MCF 10A (cell line): ENCODE measurements around the gene P3H2. TPM values are rescaled to one million over a fixed set of nuclear protein-coding genes. Genes with fewer than 3 reads are reported as not detected.

ENCODE experiments used
- BruUV-seq: library from RNA; stranded (reverse); fragments of 400-500 nt; replicated peaks from 2 replicates; lab custom pipeline; 2021; lab: Mats Ljungman, UMichigan
- CTCF ChIA-PET: fragments of 300-600 bp; sonication (Branson Sonifier 250); formaldehyde crosslinking; extraction: SDS; loops from one replicate; lab custom pipeline; 2021; ENCODE audit warnings: antibody characterized with exemption, inconsistent platforms; lab: Yijun Ruan, JAX
- POLR2A ChIA-PET: fragments of 300-600, 350-650 bp; sonication (Branson Sonifier 250); formaldehyde crosslinking; extraction: SDS; loops from one replicate; lab custom pipeline; 2020; ENCODE audit warnings: antibody characterized with exemption, inconsistent platforms; lab: Yijun Ruan, JAX
- DNase-seq: peaks from one replicate; pipeline ENCODE4 v3.0.0-alpha.2; 2018; ENCODE audit not compliant: unreplicated experiment
- H3K27ac Mint-ChIP-seq: one replicate; pipeline ENCODE4 v1.8.0; 2022; ENCODE audit warnings: mild to moderate bottlenecking, low read depth, mixed read lengths; ENCODE audit not compliant: unreplicated experiment
- H3K27me3 Mint-ChIP-seq: one replicate; pipeline ENCODE4 v1.8.0; 2022; ENCODE audit warnings: mixed read lengths; ENCODE audit not compliant: insufficient read depth, unreplicated experiment
- H3K36me3 Mint-ChIP-seq: one replicate; pipeline ENCODE4 v1.8.0; 2022; ENCODE audit warnings: mild to moderate bottlenecking, moderate library complexity, mixed read lengths; ENCODE audit not compliant: insufficient read depth, unreplicated experiment
- H3K4me1 Mint-ChIP-seq: one replicate; pipeline ENCODE4 v1.8.0; 2022; ENCODE audit warnings: mixed read lengths; ENCODE audit not compliant: insufficient read depth, unreplicated experiment
- H3K4me3 Mint-ChIP-seq: one replicate; pipeline ENCODE4 v1.8.0; 2022; ENCODE audit warnings: mild to moderate bottlenecking, moderate library complexity, mixed read lengths; ENCODE audit not compliant: unreplicated experiment
- H3K9me3 Mint-ChIP-seq: one replicate; pipeline ENCODE4 v1.8.0; 2022; ENCODE audit warnings: mixed read lengths; ENCODE audit not compliant: unreplicated experiment
- CTCF ChIP-seq: fragments of 200-600 bp; IDR thresholded peaks from one replicate; pipeline ENCODE4 v1.8.0; 2022; ENCODE audit warnings: antibody characterized with exemption, mild to moderate bottlenecking; ENCODE audit not compliant: unreplicated experiment
- intact Hi-C: fragments of 100-400 bp; cut with micrococcal nuclease; formaldehyde crosslinking; loops from 2 replicates; pipeline ENCODE4 v1.14.1; 2022
- total RNA-seq: library from RNA; stranded (reverse); gene quantifications from 2 replicates; pipeline ENCODE4 v1.2.3, GENCODE V29; 2022

P3H2 gene
- total RNA-seq, 1 experiment from 2014 or later: 60.2 TPM

DNA sequence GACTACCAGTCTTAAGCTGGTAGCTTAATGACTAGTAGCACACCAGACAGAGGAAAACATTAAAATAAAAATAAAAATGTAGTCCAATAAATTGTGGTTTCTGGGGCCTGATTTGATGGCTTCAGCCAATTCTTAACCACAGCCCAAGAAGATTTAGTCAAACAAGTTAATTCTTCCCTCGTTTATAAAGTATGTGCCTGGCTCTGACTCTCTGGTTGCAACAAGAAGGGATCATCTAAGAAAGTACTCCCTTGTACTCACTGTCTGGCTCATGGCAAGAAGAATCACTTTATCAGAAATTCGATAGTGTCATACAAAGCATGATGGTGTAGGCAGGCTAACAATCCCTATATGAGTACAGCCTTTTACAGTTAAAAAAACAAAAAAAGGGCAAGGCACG is 141.9 kb downstream of the P3H2 start:
- no peak for TF ChIP-seq CTCF
- Mint-ChIP-seq H3K36me3 (peaks cover 6% of the 10 kb centered on the region), H3K27ac (no peak overlapping the region), H3K4me3 (no peak overlapping the region), H3K27me3 (no peaks in the 10 kb centered on the region), H3K4me1 (peaks cover 14% of the 10 kb centered on the region), H3K9me3 (no peaks in the 10 kb centered on the region)
- POLR2A ChIA-PET: interaction anchor here (0.6 to 1.2 kb wide), 3 partner anchors 14 to 237 kb away, joined by 3 to 4 read pairs (median 4); no protein-coding TSS in a partner anchor
- intact Hi-C loops: no loop called here
- CTCF ChIA-PET: interaction anchor here (0.6 to 1.6 kb wide), 5 partner anchors 11 to 419 kb away, joined by 3 to 9 read pairs (median 3); no protein-coding TSS in a partner anchor
- no peak for DNase-seq
- BruUV-seq: no TSS peak

DNA sequence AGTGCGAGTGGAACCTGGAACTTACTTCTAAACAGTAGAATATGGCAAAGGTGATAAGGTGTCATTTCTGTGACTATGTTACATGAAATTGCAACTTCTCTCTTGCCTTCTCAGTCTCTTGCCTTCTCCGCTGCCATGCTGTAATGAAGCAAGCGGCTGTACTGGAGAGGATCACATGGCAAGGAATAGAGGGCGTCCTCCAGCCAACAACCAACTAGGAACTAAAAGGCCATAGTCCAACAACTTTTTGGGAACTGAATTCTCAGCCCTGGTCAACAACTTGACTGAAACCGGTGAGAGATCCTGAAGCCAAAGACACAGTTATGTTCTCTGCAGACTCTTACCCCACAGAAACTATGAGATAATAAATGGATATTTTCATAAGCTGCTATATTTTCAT is 143.5 kb downstream of the P3H2 start:
- no peak for TF ChIP-seq CTCF
- no TSS peak for BruUV-seq

DNA sequence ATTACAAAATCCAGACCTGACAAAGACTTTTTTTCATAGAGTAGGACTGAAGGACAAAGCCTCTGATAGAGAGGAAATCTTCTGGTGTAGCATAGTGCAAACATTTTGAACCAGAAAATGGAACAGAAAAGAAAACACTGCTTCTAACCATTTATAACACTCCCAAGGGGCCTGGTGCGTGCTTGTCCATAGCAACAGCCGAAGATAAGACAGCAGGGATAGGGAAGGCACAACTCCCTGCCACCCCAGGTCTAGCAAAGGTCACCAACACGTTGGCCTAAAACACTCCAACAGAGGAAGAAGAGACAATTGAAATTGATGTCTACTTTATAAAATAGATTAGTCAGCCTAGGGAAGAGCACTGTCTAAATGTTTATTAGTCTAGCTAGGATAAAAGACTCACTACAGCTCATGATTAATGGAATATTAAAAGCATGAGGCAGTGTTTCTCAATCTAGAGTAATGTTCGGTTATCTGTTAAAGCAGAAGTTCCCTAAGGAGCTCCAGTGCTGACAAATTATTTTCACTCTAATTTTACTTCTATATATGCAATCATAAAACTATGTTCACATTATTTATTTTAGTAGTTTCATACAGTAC is 145.2 kb downstream of the P3H2 start:
- Mint-ChIP-seq H3K9me3 (no peaks in the 10 kb centered on the region), H3K27ac (no peak overlapping the region), H3K36me3 (peaks cover 22% of the 10 kb centered on the region), H3K27me3 (no peaks in the 10 kb centered on the region), H3K4me1 (no peaks in the 10 kb centered on the region), H3K4me3 (no peak overlapping the region)
- BruUV-seq: no TSS peak
- CTCF ChIA-PET: interaction anchor here (0.6 to 1.8 kb wide), 3 partner anchors 14 to 664 kb away, joined by 3 to 8 read pairs (median 4); no protein-coding TSS in a partner anchor
- DNase-seq: no peak
- intact Hi-C loops: no loop called here
- no peak for TF ChIP-seq CTCF
- POLR2A ChIA-PET: no interaction called here

More for the DNA sequence above, 143.5 kb downstream of the P3H2 start:
- POLR2A ChIA-PET: interaction anchor here (0.7 to 1.1 kb wide), 2 partner anchors 25 to 330 kb away, joined by 3 to 4 read pairs; no protein-coding TSS in a partner anchor
- DNase-seq: no peak
- Mint-ChIP-seq H3K4me3 (no peak overlapping the region), H3K36me3 (peaks cover 7% of the 10 kb centered on the region), H3K4me1 (peaks cover 9% of the 10 kb centered on the region), H3K27ac (no peak overlapping the region), H3K27me3 (no peaks in the 10 kb centered on the region), H3K9me3 (no peaks in the 10 kb centered on the region)
- intact Hi-C loops: no loop called here
- CTCF ChIA-PET: interaction anchor here (0.7 to 1.6 kb wide), 3 partner anchors 8 to 11 kb away, joined by 3 to 9 read pairs (median 3); no protein-coding TSS in a partner anchor

GRCh38 chr3:189974359-189974758 is 146.3 kb downstream of the P3H2 start:
- TF ChIP-seq CTCF: no peak
- CTCF ChIA-PET: interaction anchor here (0.7 to 1.8 kb wide), 7 partner anchors 13 to 228 kb away, joined by 3 to 8 read pairs (median 3); no protein-coding TSS in a partner anchor
- Mint-ChIP-seq H3K36me3 (peaks cover 29% of the 10 kb centered on the region), H3K9me3 (no peaks in the 10 kb centered on the region), H3K4me3 (no peak overlapping the region), H3K4me1 (no peaks in the 10 kb centered on the region), H3K27ac (no peak overlapping the region), H3K27me3 (no peaks in the 10 kb centered on the region)
- no TSS peak for BruUV-seq
- POLR2A ChIA-PET: interaction anchor here (0.6 to 1.1 kb wide), 3 partner anchors 146 to 543 kb away, joined by 3 to 4 read pairs (median 3); partner anchors contain the start of gene P3H2
- intact Hi-C loops: no loop called here
- DNase-seq: no peak
